K562 (cell line): ENCODE results near the gene HYAL1. TPM values are rescaled to one million over a fixed set of nuclear protein-coding genes. Genes with fewer than 3 reads are reported as not detected.

ENCODE experiments used
- CUX1 ChIP-seq: fragments of 200-800 bp; sonication (Bioruptor generic); IDR thresholded peaks from 2 replicates; pipeline ENCODE4 v1.6.1; 2016; ENCODE audit warnings: missing genetic modification characterization, missing compliant biosample characterization
- E2F1 ChIP-seq: sonication (generic); formaldehyde crosslinking; IDR thresholded peaks from 2 replicates; pipeline ENCODE4 v1.8.1; 2023; ENCODE audit warnings: mild to moderate bottlenecking, missing genetic modification reagents, moderate library complexity
- E2F8 ChIP-seq: fragments of 450-650 bp; IDR thresholded peaks from 2 replicates; pipeline ENCODE4 v1.7.1; 2018; ENCODE audit warnings: mild to moderate bottlenecking, low read depth; ENCODE audit not compliant: partially characterized antibody
- GABPB2 ChIP-seq: fragments of 250-450 bp; sonication (Bioruptor Pico); conservative IDR thresholded peaks from 2 replicates; pipeline ENCODE4 v1.5.1; 2021; ENCODE audit warnings: mild to moderate bottlenecking
- HBP1 ChIP-seq: fragments of 450-650 bp; formaldehyde crosslinking; IDR thresholded peaks from 2 replicates; pipeline ENCODE4 v1.4.0; 2022; ENCODE audit warnings: missing genetic modification characterization
- HMBOX1 ChIP-seq: sonication (generic); IDR thresholded peaks from 2 replicates; pipeline ENCODE4 v1.6.1; 2016
- MTF1 ChIP-seq: fragments of 250-450 bp; sonication (Bioruptor Pico); IDR thresholded peaks from 2 replicates; pipeline ENCODE4 v1.9.0; 2021; ENCODE audit warnings: moderate library complexity, mild to moderate bottlenecking, inconsistent platforms, borderline replicate concordance
- SPI1 ChIP-seq: IDR thresholded peaks from 2 replicates; pipeline ENCODE4 v1.6.1; 2011; ENCODE audit warnings: low read depth, low read length, control low read depth, borderline replicate concordance
- TRIM25 ChIP-seq: fragments of 450-650 bp; IDR thresholded peaks from 2 replicates; pipeline ENCODE4 v1.7.0; 2016; ENCODE audit warnings: borderline replicate concordance
- ZNF24 ChIP-seq: fragments of 450-650 bp; IDR thresholded peaks from 2 replicates; pipeline ENCODE4 v1.6.1; 2016
- polyA plus RNA-seq, 8 experiments: library from polyadenylated mRNA; depleted of rRNA in 4 of 8; stranded (reverse) in 5 of 8; unstranded in 3 of 8; fragments of >200 nt; fragmentation: Nextera tagmentation in 2 of 8; fragmentation: Illumina TruSeq in 1 of 8; extraction: Ambion mirVana in 2 of 8; extraction: Trizol in 1 of 8; gene quantifications; 2 replicates each; pipeline versions ENCODE4 v1.2.1 to v1.2.3, GENCODE V29; 2011 to 2014; ENCODE audit warnings: inconsistent platforms in 1 of 8, missing spikeins in 1 of 8
- total RNA-seq, 7 experiments: library from RNA; depleted of rRNA in 6 of 7; stranded (reverse); fragments of >200 nt in 6 of 7; fragmentation: Illumina TruSeq in 2 of 7; extraction: Trizol in 2 of 7; gene quantifications; 2 replicates each; pipeline versions ENCODE4 v1.2.1 to v1.2.3, GENCODE V29; 2011 to 2021; ENCODE audit warnings: low replicate concordance in 1 of 7

Gene HYAL1
- total and polyA plus RNA-seq, 9 of the 15 experiments (the other 6 are each of a cell fraction or from before 2014, with no cell fraction given) = 1.4 to 8.5 (median 4.7) TPM

- TF ChIP-seq E2F8 (no peak), GABPB2 (CRISPR knock-in tag) (no peak), HMBOX1 (no peak), E2F1 (CRISPR knock-in tag) (peak; percentile 51; the same call in 1 of the 2 replicates), HBP1 (CRISPR knock-in tag) (no peak), CUX1 (CRISPR knock-in tag) (peak; percentile 64; the same call in 1 of the 2 replicates), TRIM25 (no peak), ZNF24 (no peak), SPI1 (no peak), MTF1 (no peak)
Measured at GRCh38 chr3:50292159-50293078, 11.0 kb downstream of the HYAL1 start, which contains the start of gene IFRD2 (continued).
